Measurements from ENCODE around the gene PLEKHA7.

The PLEKHA7 gene

GRCh38 chr11:16902182-16902581 is 112.0 kb downstream of the PLEKHA7 start:
- no peak for TF ChIP-seq CTCF (IDR thresholded peaks at IDR 0.05; ENCODE audit: low read length, missing control alignments)
- no peak overlapping the region for H3K4me3 ChIP-seq (replicated peaks; ENCODE audit: low read depth, low read length)
- DNase-seq (ENCODE audit: low read depth): no peak

DNA sequence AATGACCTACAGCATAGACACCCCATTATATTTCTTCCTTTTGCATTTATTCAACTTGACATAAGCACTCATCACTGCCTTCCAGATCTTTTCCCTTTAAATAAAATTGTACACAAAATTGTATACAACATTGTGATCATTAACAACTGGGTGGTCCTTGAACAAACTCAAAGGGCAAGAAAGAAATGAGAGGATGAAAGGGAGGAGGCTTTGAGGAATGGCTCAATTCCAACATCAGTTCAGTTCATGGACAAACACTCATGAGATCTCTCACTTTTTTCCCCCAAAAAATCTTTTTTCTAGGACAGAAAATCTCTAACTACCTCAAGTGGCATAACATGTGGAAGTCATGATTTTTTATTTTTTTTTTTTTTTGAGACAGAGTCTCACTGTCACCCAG is 113.7 kb downstream of the PLEKHA7 start:
- H3K4me3 ChIP-seq (replicated peaks; ENCODE audit: low read depth, low read length): no peak overlapping the region

DNA sequence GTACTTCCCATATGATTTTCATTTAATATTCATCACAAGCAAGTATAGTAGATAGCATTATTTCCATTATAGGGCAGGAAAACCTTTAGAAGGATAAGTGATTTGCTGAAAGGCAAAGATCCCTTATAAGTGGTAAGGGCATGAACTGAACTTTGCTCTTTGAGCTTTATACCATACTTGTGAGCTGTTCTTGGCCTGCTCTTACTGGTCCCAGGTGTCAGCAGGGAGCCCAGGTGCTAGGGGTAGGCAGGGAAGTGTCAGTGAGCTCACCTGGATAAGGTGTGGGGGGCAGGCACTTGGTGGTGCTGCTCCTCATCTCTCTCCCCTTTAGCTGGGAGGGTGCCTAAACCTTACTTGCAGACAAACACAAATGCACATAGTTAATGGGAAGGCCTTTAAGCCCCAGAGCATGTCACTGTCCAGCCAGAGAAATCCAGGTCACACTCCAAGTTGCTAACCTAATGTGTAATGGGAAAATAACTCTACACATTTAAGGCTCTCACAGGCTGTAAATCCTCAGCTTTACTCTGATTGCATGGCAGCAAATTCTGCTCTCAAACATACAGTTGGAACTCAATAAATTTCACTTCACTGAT is 114.4 kb downstream of the PLEKHA7 start:
- DNase-seq (ENCODE audit: low read depth): no peak
- no peak for TF ChIP-seq CTCF (IDR thresholded peaks at IDR 0.05; ENCODE audit: low read length, missing control alignments)
- H3K4me3 ChIP-seq (replicated peaks; ENCODE audit: low read depth, low read length): no peak overlapping the region

More for the DNA sequence above, 113.7 kb downstream of the PLEKHA7 start:
- no peak for TF ChIP-seq CTCF (IDR thresholded peaks at IDR 0.05; ENCODE audit: low read length, missing control alignments)
- no peak for DNase-seq (ENCODE audit: low read depth)

DNA sequence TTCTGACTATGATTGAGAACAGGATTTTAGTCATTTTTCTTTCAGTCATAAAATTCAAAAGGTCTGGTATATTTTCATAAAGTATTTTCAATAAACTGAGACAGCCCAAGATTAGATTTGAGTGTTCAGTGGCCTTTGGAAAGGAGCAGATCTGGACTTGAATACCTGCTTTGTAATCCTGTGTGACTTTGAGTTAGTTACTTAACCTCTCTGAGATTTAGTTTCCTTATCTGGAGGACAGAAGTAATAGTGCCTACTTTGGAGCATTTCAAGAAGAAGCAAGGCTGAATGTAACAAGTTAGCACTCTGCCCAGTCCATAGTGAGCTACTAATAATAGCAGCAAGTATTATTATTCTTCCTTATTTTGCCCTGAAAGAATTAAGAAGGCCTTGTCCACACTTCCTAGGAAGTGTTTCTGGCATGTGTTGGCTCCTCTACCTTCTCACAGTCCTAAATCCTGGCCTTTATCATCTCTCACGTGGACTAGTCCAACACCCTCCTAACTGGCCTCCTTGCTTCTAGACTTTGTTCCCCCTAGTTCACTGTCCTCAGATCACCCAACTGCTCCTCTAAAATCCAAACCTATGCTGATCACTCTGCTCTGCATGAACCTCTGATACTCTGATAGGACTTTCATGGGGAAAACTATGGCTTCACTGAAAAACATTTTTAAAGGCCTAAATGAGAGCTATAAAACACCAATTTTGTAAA is 115.8 kb downstream of the PLEKHA7 start:
- DNase-seq (ENCODE audit: low read depth): no peak
- TF ChIP-seq CTCF (IDR thresholded peaks at IDR 0.05; ENCODE audit: low read length, missing control alignments): no peak
- H3K4me3 ChIP-seq (replicated peaks; ENCODE audit: low read depth, low read length): no peak overlapping the region

DNA sequence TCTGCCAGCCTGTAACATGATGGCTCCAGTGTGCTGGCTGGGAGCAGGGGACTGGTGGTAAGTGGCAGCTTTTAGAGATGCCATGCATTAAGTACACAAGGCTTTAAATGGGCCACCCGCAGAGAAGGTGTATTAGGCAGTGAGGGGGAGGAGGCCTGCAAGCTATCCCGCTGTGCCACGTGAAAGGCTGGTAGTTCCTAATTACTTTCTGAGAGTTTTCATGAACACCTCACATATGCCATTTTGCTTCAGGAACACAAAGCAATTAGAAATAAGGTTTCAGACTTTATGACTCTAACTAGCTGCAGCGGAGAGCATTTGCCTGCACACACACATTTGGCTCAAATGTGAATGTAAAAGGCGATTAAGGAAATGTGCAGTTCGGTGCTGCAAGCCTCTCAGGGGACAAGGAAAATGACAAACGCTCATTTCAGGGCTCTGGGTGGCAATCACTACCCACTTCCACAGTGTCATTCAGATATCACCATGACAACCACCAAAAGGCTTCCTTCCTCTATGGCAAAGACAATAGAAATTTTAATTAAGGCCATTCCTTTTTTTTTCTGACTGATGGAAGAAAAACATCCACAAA is 116.6 kb downstream of the PLEKHA7 start:
- no peak for TF ChIP-seq CTCF (IDR thresholded peaks at IDR 0.05; ENCODE audit: low read length, missing control alignments)
- no peak overlapping the region for H3K4me3 ChIP-seq (replicated peaks; ENCODE audit: low read depth, low read length)
- no peak for DNase-seq (ENCODE audit: low read depth)

- TF ChIP-seq CTCF (IDR thresholded peaks at IDR 0.05; ENCODE audit: low read length, missing control alignments): no peak
- no peak for DNase-seq (ENCODE audit: low read depth)
- H3K4me3 ChIP-seq (replicated peaks; ENCODE audit: low read depth, low read length): no peak overlapping the region
These were observed 117.3 kb downstream of the PLEKHA7 start for GRCh38 chr11:16896729-16897469.
